LNCAP (cell line): ENCODE measurements around the gene PODXL.

Experiments
- CTCF ChIP-seq: fragments of 450-650 bp; IDR thresholded peaks from 2 replicates; pipeline ENCODE4 v1.5.1; 2017; ENCODE audit warnings: mild to moderate bottlenecking

The PODXL gene

GRCh38 chr7:131483586-131483985, 72.8 kb downstream of the PODXL start:
- no peak for TF ChIP-seq CTCF

- TF ChIP-seq CTCF, result no peak
These were observed 73.6 kb downstream of the PODXL start for GRCh38 chr7:131482800-131483199.

- TF ChIP-seq CTCF, result no peak
These were observed 75.8 kb downstream of the PODXL start for GRCh38 chr7:131480384-131481315.

GRCh38 chr7:131476740-131477139, 79.7 kb downstream of the PODXL start:
- TF ChIP-seq CTCF, result no peak

GRCh38 chr7:131471250-131472004, 85.0 kb downstream of the PODXL start:
- no peak for TF ChIP-seq CTCF

GRCh38 chr7:131467788-131468187, 88.6 kb downstream of the PODXL start:
- TF ChIP-seq CTCF, result no peak

GRCh38 chr7:131466735-131467365, 89.6 kb downstream of the PODXL start:
- no peak for TF ChIP-seq CTCF
